RKO (cell line): ENCODE results near the gene MMP14.
"Not testable (repeated sequence)": the region's sequence is repeated elsewhere in the genome, so short reads cannot be mapped to it uniquely, and the experiment has no call there.

Experiments
- DNase-seq: peaks from one replicate; pipeline ENCODE4 v3.0.0-alpha.2; 2016; ENCODE audit warnings: low spot score

The MMP14 gene

DNA sequence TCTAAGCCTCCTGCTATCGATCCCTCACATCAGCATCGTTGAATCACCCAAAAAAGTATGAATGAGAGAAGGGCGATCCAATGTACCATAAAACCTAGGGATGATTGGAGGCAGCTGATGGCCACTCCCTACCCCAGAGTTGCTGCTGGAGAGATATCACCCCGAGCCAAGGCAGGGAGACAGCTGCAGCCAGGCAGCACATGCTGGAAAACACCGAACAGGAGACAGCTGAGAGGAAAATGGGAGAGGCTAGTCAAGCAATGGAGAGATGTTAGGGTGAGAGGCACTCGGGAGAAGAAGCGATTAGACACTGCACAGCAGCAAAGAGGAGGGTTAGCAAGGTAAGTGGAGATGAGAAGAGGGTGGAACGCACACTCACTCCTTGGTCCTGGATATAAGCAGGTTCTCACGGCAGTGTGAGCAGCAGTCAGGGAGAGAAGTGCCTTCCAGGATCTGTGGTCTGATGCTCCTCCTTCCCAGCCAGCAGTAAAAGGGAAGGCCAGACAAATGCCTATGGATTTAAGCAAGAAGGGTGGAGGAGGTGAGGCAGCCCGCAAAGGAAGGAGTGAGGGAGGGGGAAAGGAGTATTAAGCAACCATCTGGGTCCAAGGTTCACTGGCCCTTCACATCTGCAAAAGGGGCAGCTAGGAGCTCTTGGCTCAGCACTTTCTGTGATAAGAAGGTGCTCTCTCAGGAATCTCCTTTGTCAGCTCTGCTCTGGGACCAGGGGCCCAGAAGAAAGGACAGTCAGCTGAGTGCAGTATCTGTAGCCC, 21.3 kb upstream of the MMP14 start, which contains the start of gene SLC7A7:
Gene SLC7A7, minus strand, starts transcription at position 495 of the 773 bp plus-strand sequence. CDS start 2,037 bp downstream, outside the sequence.
- no peak for DNase-seq

GRCh38 chr14:22819151-22819988, 17.0 kb upstream of the MMP14 start:
- no peak for DNase-seq

GRCh38 chr14:22820731-22821130, 15.7 kb upstream of the MMP14 start:
- DNase-seq: no peak

GRCh38 chr14:22821193-22822015, 15.0 kb upstream of the MMP14 start:
- no peak for DNase-seq

DNA sequence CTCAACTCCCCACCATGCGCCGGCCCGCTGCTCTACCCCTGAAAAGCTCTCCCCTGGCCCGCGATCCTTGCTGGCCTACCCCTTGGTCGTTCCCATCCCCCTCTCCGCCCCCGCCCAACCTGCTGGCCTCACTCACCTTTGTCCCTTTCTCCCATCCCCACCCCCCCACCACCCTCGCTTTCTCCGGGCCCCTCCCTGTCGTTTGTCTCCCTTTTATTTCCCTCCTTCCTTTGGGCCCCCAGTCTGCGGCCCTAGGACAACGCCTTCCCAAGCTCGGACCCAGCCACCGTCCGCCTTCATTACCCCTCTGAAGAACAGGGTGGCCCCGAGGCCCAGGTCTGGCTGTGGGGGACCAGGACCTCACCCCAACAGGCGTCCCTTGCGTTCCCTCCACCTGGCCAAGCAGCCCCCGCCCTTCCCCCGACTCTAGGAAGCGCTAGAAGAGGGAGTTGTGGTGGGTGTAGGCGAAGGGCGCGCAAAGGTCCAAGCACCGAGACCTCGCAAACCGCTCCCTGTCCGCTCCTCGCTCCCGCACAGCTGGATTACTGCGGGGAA, 14.3 kb upstream of the MMP14 start:
- no peak for DNase-seq

- no peak for DNase-seq
These were observed 13.8 kb upstream of the MMP14 start for GRCh38 chr14:22822571-22823098.

DNA sequence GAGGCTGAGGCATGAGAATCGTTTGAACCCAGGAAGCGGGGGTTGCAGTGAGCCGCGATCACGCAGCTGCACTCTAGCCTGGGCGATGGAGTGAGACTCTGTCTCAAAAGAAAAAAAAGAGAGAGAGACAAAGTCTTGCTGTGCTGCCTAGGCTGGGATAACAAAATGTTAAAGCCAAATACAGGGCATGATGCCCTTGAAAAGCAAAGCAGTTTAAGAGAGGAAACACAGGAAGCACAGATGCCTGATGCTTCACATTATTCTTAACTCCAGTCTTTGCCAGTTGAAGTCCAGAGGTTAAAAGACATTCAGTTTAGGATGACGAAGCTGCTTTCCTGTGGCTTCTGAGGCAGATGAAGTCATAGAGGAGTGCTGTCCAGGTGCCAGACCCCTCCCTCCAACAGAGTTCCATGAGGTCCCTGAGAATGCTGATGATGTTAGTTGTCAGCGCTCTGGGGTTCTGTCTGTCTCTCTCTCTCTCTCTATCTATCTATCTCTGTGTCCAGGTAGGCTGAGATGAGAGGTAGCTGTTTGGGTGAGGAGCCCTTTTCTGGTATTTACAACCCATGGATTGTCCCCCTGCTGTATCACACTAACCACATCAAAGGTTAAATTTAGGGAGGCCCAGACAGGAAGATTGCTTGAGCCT, 11.6 kb upstream of the MMP14 start:
- DNase-seq: peak; percentile 85

DNA sequence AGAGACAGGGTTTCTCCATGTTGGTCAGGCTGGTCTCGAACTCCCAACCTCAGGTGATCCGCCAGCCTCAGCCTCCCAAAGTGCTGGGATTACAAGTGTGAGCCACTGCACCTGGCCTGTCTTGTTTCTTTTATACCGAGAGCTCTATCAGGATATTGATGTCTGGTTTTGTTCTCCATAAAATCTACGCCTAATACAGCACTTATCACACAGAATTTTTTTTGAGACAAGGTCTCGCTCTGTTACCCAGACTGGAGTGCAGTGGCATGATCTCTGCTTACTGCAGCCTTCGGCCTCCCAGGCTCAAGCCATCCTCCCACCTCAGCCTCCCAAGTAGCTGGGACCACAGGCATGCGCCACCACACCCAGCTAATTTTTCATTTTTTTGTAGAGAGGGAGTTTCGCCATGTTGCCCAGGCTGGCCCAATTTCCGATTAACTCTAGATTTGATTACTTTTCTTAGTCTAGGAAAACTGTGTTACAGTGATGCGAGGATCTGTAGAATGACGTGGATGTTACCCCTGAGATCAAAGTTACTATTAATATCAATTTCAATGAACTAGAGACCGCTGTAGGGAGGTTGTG, 7.2 kb upstream of the MMP14 start:
- DNase-seq: not testable (repeated sequence)

- DNase-seq: peak; percentile 93
These were observed 6.5 kb upstream of the MMP14 start, which contains the start of gene MRPL52 for GRCh38 chr14:22829661-22830442. Gene MRPL52, plus strand, starts transcription at chr14:22829887. Its CDS starts 26 bp downstream, at chr14:22829913.

DNA sequence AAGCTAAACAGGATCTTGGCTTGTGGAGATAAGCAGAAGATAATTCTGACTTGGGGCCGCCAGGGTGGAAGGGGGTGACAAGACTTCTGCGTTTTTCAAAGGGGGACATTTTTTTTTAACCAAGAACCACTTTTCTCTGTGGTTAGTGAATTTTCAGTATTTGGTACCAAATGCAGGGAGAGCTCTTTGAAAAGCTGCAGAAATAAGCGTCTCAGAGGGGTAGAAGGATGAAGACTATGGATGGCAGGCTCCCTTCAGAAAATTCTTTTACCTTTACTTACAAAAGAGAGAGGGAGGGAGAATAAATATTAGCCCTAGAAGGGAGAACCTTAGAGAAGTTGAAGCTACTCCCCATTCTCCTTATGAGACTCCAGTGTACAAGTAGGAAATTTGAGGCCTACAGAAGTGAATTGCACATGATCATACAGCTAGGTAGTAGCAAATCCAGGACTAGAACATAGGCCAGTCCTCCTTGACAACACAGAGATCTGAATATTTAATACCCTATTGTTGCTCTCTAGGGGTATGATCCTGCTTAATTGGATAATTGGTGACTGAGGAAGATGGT, 5.9 kb upstream of the MMP14 start:
- DNase-seq: peak; percentile 45

DNA sequence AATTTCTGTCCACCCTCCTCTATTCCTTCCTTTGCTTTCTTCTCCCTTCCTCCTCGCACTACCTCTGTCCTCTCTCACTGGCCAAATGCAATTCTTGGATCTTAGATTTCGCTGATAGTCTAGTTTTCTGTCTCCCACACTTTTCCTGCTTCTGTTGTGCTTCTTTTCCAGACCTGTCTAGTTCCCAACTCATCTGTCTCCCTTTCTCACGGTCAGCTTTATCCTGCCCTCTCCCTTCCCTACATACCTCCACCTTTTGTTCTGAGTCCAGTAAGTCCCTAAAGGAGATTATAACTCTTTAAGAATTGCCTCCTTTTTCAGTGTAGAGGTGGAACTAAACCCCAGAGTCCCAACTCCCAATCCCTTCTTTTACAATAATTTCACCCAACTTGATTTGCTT, 880 bp upstream of the MMP14 start:
- no peak for DNase-seq

- DNase-seq: peak; percentile 61
These were observed 847 bp downstream of the MMP14 start for GRCh38 chr14:22837114-22837749.

- no peak for DNase-seq
These were observed 1.6 kb downstream of the MMP14 start for GRCh38 chr14:22837750-22838538.

GRCh38 chr14:22838631-22839041, 2.3 kb downstream of the MMP14 start:
- no peak for DNase-seq

GRCh38 chr14:22839159-22839779, 2.9 kb downstream of the MMP14 start:
- DNase-seq: no peak

DNA sequence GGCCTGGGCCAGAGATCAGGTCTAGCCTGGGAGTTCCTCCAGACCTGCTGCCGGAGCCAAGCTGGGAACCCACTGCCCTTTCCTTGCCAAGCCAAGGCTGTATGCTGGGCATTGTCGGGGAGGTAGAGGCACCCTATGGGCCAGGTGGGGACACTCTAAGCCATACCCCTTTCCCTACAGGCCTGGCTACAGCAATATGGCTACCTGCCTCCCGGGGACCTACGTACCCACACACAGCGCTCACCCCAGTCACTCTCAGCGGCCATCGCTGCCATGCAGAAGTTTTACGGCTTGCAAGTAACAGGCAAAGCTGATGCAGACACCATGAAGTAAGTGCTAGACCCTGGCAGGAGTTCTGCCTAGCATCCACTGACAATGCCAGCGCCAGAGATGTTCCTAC, 4.9 kb downstream of the MMP14 start:
- no peak for DNase-seq

- DNase-seq: no peak
These were observed 5.4 kb downstream of the MMP14 start for GRCh38 chr14:22841769-22842168.
